Stomach (tissue), 4 donors: Measurements from ENCODE around the gene NAALADL1.

Source experiments
- CTCF ChIP-seq, 7 experiments: fragments of 450-650 bp in 4 of 7; fragments of 200-600 bp in 3 of 7; sonication (generic) in 3 of 7; IDR thresholded peaks; one replicate each; pipeline ENCODE4 v1.5.1; 2016 to 2019; ENCODE audit warnings: antibody characterized with exemption in 7 of 7, control low read depth in 2 of 7, mild to moderate bottlenecking in 1 of 7
- POLR2A ChIP-seq, 4 donors: fragments of 450-650 bp; IDR thresholded peaks; one replicate each; pipeline ENCODE4 v1.6.1; 2016; ENCODE audit warnings: antibody characterized with exemption in 4 of 4, control low read depth in 2 of 4, mild to moderate bottlenecking in 1 of 4, moderate library complexity in 1 of 4
- POLR2AphosphoS5 ChIP-seq, 3 donors: sonication (generic); formaldehyde crosslinking; IDR thresholded peaks; one replicate each; pipeline ENCODE4 v1.6.1; 2016; ENCODE audit warnings: antibody characterized with exemption in 3 of 3

DNA sequence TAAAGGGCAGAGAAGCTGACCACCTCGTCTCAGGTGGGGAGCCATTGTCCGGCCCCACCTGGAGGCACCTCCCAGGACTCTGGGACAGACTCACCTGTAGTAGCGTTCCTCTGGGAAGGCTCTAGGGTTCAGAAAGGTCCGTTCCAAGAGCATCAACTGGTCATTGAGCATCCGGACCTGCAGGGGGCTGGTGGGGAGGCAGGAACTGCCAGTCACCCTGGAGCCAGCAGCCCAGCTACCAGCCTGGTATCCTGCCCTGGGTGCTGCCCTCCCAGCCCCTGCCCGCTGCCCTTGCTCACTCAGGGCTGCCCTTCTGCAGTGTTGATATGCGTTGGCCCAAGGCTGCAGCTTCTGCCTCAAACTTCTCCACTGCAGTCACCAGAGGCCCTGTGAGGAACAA lies 12.6 kb downstream of the NAALADL1 start:
- TF ChIP-seq POLR2A (IDR thresholded peaks at IDR 0.05) (no peak), CTCF (IDR thresholded peaks at IDR 0.05) (no peak), POLR2AphosphoS5 (IDR thresholded peaks at IDR 0.05) (no peak)
